Skeletal muscle tissue (tissue), 4 donors: ENCODE results near the gene TPRN. TPM values are rescaled to one million over a fixed set of nuclear protein-coding genes. Genes with fewer than 3 reads are reported as not detected.

Experiments used
- H3K27ac ChIP-seq: one replicate; pipeline ENCODE4 v1.7.0; 2013; ENCODE audit warnings: mild to moderate bottlenecking, low read depth, low read length, inconsistent platforms
- H3K27me3 ChIP-seq, 3 donors: one replicate each; pipeline ENCODE4 v1.7.0; 2013; ENCODE audit warnings: low read length in 3 of 3; ENCODE audit not compliant: control insufficient read depth in 3 of 3, insufficient read depth in 3 of 3
- H3K36me3 ChIP-seq, 3 donors: one replicate each; pipeline ENCODE4 v1.7.0; 2013; ENCODE audit warnings: low read length in 3 of 3; ENCODE audit not compliant: control insufficient read depth in 3 of 3, insufficient read depth in 3 of 3
- H3K4me1 ChIP-seq, 3 donors: one replicate each; pipeline ENCODE4 v1.7.0; 2013; ENCODE audit warnings: low read length in 3 of 3, mild to moderate bottlenecking in 3 of 3; ENCODE audit not compliant: control insufficient read depth in 3 of 3, insufficient read depth in 3 of 3
- H3K4me3 ChIP-seq, 3 donors: one replicate each; pipeline ENCODE4 v1.7.0; 2013; ENCODE audit warnings: low read length in 3 of 3
- H3K9ac ChIP-seq, 3 donors: one replicate each; pipeline ENCODE4 v1.7.0; 2013; ENCODE audit warnings: low read length in 3 of 3, mild to moderate bottlenecking in 3 of 3, moderate library complexity in 2 of 3, low read depth in 1 of 3
- H3K9me3 ChIP-seq, 3 donors: one replicate each; pipeline ENCODE4 v1.7.0; 2013; ENCODE audit warnings: low read length in 3 of 3; ENCODE audit not compliant: control insufficient read depth in 3 of 3
- total RNA-seq: library from RNA; depleted of rRNA; stranded (reverse); fragments of >200 nt; gene quantifications from one replicate; pipeline ENCODE4 v1.2.3, GENCODE V29; 2014
- donor health status: Osteomylitis.

TPRN gene
- total RNA-seq, 1 donor from 2014 or later, result 2.6 TPM

- H3K4me1 ChIP-seq, result peaks cover 21 to 28% (median 22%) of the 10 kb centered on the region in 3 donors
- no peak overlapping the region for H3K27ac ChIP-seq
- peaks cover 60 to 83% (median 77%) of the 10 kb centered on the region in 3 donors for H3K36me3 ChIP-seq
- H3K9ac ChIP-seq, result no peak overlapping the region
- no peaks in the 10 kb centered on the region for H3K9me3 ChIP-seq
- H3K4me3 ChIP-seq, result no peak overlapping the region
- no peaks in the 10 kb centered on the region for H3K27me3 ChIP-seq
Measured at GRCh38 chr9:137182836-137183235, 17.7 kb downstream of the TPRN start.

- Histone ChIP-seq H3K9ac (no peak overlapping the region), H3K9me3 (no peaks in the 10 kb centered on the region), H3K27me3 (no peaks in the 10 kb centered on the region), H3K4me1 (peaks cover 9 to 17% (median 10%) of the 10 kb centered on the region in 3 donors), H3K4me3 (no peak overlapping the region), H3K36me3 (peaks cover 63 to 74% (median 73%) of the 10 kb centered on the region in 3 donors), H3K27ac (no peak overlapping the region)
Measured at GRCh38 chr9:137181680-137182079, 18.9 kb downstream of the TPRN start.

GRCh38 chr9:137180491-137180890 lies 20.1 kb downstream of the TPRN start:
- Histone ChIP-seq H3K27me3 (no peaks in the 10 kb centered on the region), H3K4me1 (peaks cover 0 to 5% (median 0%) of the 10 kb centered on the region in 3 donors), H3K9me3 (no peaks in the 10 kb centered on the region), H3K4me3 (no peak overlapping the region), H3K27ac (no peak overlapping the region), H3K36me3 (peaks cover 57 to 64% (median 63%) of the 10 kb centered on the region in 3 donors), H3K9ac (no peak overlapping the region)

- H3K4me1 ChIP-seq, result no peaks in the 10 kb centered on the region
- peaks cover 56 to 59% (median 57%) of the 10 kb centered on the region in 3 donors for H3K36me3 ChIP-seq
- no peak overlapping the region for H3K27ac ChIP-seq
- no peaks in the 10 kb centered on the region for H3K27me3 ChIP-seq
- no peaks in the 10 kb centered on the region for H3K9me3 ChIP-seq
- H3K4me3 ChIP-seq, result no peak overlapping the region
- no peak overlapping the region for H3K9ac ChIP-seq
Measured at GRCh38 chr9:137179761-137180160, 20.8 kb downstream of the TPRN start.

GRCh38 chr9:137178939-137179630 lies 21.5 kb downstream of the TPRN start:
- H3K4me3 ChIP-seq, result no peak overlapping the region
- peaks cover 50 to 53% (median 52%) of the 10 kb centered on the region in 3 donors for H3K36me3 ChIP-seq
- no peak overlapping the region for H3K27ac ChIP-seq
- H3K27me3 ChIP-seq, result peaks cover 0 to 3% (median 0%) of the 10 kb centered on the region in 3 donors
- no peaks in the 10 kb centered on the region for H3K4me1 ChIP-seq
- no peak overlapping the region for H3K9ac ChIP-seq
- no peaks in the 10 kb centered on the region for H3K9me3 ChIP-seq

GRCh38 chr9:137178201-137178938 lies 22.2 kb downstream of the TPRN start:
- H3K9me3 ChIP-seq, result no peaks in the 10 kb centered on the region
- no peak overlapping the region for H3K4me3 ChIP-seq
- peaks cover 0 to 10% (median 4%) of the 10 kb centered on the region in 3 donors for H3K27me3 ChIP-seq
- no peak overlapping the region for H3K9ac ChIP-seq
- H3K4me1 ChIP-seq, result no peaks in the 10 kb centered on the region
- H3K36me3 ChIP-seq, result peaks cover 42 to 46% (median 45%) of the 10 kb centered on the region in 3 donors
- no peak overlapping the region for H3K27ac ChIP-seq

- no peaks in the 10 kb centered on the region for H3K9me3 ChIP-seq
- H3K27me3 ChIP-seq, result peaks cover 11 to 28% (median 19%) of the 10 kb centered on the region in 3 donors
- H3K4me3 ChIP-seq, result no peak overlapping the region
- H3K4me1 ChIP-seq, result no peaks in the 10 kb centered on the region
- no peak overlapping the region for H3K27ac ChIP-seq
- H3K9ac ChIP-seq, result no peak overlapping the region
- peaks cover 29 to 30% (median 30%) of the 10 kb centered on the region in 3 donors for H3K36me3 ChIP-seq
Measured at GRCh38 chr9:137176302-137177182, 24.0 kb downstream of the TPRN start.

- Histone ChIP-seq H3K27me3 (peaks cover 21 to 39% (median 30%) of the 10 kb centered on the region in 3 donors), H3K4me3 (no peak overlapping the region), H3K9ac (no peak overlapping the region), H3K27ac (no peak overlapping the region), H3K36me3 (peaks cover 18 to 20% (median 19%) of the 10 kb centered on the region in 3 donors), H3K9me3 (no peaks in the 10 kb centered on the region), H3K4me1 (no peaks in the 10 kb centered on the region)
Measured at GRCh38 chr9:137175345-137175961, 25.1 kb downstream of the TPRN start.

GRCh38 chr9:137174722-137175293 lies 25.7 kb downstream of the TPRN start:
- H3K4me3 ChIP-seq, result no peak overlapping the region
- H3K36me3 ChIP-seq, result peaks cover 12 to 14% (median 13%) of the 10 kb centered on the region in 3 donors
- H3K27me3 ChIP-seq, result peaks cover 27 to 46% (median 36%) of the 10 kb centered on the region in 3 donors
- peaks cover 0 to 5% (median 2%) of the 10 kb centered on the region in 3 donors for H3K4me1 ChIP-seq
- no peaks in the 10 kb centered on the region for H3K9me3 ChIP-seq
- no peak overlapping the region for H3K9ac ChIP-seq
- H3K27ac ChIP-seq, result no peak overlapping the region
